Endometrial microvascular endothelial cells (primary cell): Measurements from ENCODE around the gene UBE2M. TPM values are rescaled to one million over a fixed set of nuclear protein-coding genes. Genes with fewer than 3 reads are reported as not detected.

Experiments
- in situ Hi-C: cut with HindIII; loops from 2 replicates; pipeline ENCODE4 v1.10.0; 2017; ENCODE audit warnings: low sequenced_read_pairs, low pct_unique_long_range_greater_than_20kb; ENCODE audit errors: inconsistent ontology term
- total RNA-seq: library from RNA; depleted of rRNA; stranded (reverse); fragments of >200 nt; gene quantifications from one replicate; pipeline ENCODE4 v1.2.3, GENCODE V29; 2015; ENCODE audit errors: inconsistent ontology term

UBE2M gene
- total RNA-seq, 1 donor from 2014 or later, result 37.9 TPM

DNA sequence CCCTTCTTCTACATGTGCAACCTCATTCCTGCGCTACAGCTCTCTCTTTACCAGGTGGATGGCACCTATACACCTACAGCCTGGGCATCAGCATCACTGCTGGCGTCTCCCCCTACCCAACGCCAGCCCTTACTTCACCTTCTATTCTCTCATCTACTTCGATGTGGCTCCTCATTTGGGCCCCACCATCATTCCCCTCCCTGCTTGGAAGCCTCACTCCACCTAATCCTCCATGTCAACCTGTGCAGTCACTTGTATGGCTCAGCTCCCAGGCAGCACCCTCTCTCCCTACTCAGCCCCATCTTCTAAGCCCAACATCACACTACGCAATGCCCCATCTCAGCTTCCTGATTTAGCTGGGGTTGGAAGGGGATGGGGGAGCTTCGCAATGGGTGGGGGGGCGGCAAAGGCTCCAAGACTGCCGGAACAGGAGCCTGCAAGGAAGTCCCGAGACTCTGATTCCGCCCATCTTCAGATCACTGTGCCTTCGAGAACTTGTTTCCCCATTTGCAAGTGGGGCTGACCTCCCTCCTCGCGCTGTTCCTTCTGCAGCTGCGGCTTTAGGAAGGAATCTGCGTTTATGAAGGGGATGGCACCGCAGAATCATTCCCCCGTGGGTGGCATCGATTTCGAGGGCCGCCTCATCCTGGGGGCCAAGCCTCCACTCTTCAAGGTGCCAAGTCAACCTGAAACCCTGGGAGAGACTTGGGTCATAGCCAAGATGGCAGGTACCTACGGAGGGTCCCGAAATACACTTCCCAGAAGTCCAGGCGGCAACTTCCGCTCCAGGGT is 13.8 kb upstream of the UBE2M start:
- in situ Hi-C loops, result no loop called here

DNA sequence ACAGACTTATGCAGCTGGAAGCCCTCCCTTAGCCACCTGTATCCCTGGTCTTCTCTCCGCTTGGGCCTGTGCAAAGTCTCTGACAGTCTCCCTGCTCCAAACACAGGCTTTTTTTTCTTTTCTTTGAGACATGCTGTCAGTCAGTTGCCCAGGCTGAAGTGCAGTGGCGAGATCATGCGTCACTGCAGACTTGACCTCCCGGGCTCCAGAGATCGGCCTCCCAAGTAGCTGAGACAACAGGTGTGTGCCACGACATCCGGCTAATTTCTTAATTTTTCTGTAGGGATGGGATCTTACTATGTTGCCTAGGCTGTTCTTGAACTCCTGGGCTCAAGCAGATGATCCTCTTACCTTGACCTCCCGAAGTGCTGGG is 13.2 kb upstream of the UBE2M start:
- in situ Hi-C loops, result no loop called here

DNA sequence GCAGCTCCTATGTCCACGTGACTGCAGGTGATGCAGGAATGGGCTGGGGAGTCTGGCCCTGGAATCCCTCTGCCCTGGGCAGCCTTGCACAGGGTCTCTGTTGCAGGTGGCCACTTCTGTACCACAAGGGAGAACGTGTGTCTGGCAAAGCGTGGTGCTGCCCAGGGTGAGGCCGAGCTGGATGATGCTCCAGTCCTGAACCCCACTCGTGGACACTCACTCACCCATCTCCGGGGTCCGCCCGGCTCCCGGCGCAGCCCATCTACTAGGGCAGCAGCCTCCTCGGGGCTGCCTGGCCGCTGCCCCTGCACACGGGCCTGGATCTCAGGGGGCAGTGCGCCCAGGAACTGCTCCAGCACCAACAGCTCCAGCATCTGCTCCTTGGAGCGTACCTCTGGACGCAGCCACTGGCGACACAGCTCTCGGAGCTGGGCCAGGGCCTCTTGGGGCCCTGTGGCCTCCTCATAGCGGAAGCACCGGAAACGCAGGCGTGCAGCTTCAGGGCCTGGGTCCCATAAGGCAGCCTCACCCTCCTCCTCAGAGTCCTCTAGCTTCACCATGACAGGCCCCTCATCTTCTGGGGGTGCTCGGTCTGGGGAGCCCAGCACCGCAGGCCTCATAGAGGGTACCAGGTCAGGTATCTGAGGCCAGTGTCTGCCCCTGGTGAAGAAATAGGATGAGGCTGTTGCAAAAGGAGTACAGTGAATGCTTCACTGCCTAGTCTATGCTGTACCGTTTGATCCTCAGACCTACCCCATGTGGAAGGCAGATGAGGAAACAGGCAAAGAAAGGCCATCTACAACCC is 12.6 kb upstream of the UBE2M start:
- in situ Hi-C loops, result no loop called here

DNA sequence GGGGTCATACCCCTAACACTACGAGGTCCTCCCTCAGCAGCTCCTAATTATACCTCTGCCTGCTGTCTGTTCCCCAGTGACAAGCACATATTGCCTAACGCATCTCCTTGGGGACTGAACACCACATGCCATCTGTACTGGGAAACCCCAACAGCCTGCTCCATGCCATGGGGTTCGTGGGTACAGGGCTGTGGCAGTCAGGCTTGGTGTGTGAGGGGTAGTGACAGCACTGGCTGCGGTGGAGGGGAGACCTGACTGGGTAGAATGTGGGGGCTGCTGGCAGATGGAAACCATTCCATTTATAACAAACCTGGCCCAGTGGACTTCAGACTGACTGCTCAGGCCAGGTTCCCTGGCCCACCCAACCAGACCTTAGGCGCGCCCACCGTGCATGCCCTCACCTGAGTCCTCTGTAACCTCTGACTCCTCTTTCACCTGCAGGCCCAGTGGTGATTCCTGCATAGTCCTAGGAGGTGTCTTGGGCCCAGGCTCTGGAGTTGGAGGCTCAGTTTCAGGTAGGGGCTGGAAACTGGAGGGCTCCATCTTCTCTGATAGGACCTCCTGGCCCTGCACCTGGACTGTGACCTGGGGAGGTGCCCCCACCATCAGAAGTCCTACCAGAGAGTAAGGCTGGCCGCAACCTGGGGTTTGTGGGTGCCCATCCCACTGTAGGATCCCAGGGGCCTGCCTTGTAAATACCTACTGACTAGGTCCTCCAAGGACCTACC is 11.7 kb upstream of the UBE2M start:
- in situ Hi-C loops, result no loop called here

DNA sequence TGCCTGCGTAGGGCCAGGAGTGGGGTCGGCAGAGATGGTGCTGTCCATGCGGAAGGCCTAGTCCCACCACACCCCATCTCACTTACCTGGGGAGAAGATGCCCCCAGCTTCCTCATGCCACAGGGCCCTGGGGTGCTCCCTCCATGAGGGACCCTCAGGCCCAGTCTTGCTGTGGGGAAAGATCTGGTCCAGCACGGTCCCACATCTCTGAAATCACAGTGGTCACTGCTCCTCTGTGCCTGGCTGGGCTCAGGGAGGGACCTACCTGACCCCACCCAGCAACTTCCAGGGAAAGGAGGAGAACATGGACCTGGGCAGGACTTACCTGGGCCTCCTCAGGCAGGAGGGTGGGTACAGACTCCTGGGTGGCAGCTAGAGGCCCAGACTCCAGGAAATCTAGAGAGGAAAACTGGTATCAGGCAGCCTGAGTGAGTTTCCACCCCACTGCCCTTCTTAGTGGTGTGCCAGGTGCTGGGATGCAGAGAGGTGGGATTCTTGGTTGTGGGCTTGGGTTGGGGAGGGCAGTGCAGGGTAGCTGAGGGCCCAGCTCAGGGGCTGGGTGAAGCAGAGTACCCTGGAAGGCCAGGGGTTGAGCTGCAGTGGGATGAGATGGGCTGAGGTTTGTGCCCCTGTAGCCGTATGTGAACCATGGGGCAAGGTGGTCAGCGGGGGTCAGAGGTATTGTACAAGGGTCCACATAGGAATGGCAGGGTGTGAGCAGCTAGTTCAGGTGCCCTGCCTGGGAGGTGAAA is 11.0 kb upstream of the UBE2M start:
- in situ Hi-C loops, result no loop called here

DNA sequence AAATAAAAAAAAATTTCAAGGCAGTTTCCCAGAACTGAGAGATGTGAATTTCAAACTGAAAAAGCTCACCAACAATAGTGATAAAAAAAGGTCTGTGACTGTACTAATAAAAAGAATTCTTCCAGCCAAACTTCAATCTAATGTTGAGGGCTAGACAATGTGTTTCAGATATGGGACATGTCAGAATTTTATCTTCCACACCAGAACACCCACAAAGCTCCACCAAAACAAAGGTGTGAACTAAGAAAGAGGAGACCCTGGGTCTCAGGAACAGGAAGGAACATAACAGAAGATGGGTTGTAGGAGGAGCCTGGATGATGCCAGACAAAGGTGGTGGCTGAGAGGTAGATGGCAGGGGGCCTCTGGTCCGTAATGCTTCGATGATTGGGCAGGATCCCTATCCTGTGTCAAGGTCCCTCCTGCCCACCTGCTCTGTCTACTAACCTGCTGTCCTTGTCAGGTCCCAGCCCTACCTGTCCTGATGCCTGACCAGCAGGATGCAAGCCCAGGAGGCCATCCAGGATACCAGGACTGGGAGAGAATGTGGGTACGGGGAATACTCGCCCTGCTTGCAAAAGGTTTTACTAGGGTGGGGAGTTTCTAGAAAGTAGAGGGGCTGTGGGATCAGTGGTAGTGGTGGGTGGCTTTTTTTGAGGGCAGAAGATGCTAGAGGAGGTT is 10.2 kb upstream of the UBE2M start:
- in situ Hi-C loops, result no loop called here

DNA sequence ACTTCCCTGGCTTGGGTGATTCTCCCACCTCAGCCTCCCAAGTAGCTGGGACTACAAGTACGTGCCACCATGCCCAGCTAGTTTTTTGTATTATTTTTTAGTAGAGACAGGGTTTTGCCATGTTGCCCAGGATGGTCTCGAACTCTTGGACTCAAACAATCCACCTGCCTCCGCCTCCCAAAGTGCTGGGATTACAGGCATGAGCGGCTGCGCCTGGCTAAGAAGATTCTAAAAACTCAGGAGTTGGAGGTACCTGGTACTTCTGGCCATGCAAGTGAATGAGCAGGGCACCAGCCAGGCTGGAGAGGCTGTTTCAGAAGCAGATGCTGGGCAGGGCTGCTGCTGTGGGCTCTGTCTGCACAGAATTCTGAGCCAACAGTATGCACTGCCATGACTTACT is 8.6 kb upstream of the UBE2M start:
- in situ Hi-C loops, result no loop called here

DNA sequence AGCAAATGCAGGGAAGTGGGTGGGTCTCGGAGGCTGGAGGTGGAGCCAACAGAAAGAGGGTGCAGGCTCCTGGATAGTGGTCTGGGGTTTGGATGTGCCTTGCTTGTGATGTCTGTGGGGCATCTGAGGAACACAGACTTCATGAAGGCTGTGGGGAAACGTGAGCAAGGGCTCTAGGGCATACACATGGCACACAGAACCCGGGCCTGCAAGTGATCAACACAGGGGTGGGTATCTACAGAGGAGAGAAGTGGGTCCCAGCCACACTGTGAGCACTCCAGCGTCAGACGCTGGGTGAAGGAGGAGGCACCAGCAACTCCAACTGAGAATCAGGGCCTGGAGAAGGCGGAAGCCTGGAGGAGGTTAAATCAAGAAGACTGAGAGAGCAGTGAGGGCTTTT is 5.4 kb upstream of the UBE2M start:
- in situ Hi-C loops, result no loop called here

DNA sequence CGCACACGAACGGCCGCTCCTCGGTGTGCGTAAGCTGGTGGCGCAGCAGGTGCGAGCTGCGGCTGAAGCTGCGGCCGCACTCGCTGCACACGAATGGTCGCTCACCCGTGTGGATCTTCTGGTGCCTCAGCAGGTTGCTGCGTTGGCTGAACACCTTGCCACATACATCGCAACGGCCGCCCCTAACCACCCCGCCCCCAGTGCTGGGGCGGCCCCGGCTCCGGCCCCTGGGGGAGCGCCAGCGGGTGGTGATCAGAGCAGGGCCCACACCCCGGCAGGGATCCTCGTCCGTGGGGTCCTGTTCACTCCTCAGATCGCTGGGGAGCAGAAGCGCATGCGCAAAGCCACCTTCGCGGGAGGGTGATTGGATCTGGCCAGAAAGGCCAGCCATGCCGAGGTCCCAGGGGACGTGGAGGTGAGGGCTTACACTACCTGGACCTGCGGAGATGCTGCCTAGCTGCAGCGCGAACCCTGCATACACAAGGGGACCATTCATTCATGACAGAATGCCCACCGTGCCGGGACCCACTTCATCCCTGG is 4.7 kb upstream of the UBE2M start:
- in situ Hi-C loops, result no loop called here

DNA sequence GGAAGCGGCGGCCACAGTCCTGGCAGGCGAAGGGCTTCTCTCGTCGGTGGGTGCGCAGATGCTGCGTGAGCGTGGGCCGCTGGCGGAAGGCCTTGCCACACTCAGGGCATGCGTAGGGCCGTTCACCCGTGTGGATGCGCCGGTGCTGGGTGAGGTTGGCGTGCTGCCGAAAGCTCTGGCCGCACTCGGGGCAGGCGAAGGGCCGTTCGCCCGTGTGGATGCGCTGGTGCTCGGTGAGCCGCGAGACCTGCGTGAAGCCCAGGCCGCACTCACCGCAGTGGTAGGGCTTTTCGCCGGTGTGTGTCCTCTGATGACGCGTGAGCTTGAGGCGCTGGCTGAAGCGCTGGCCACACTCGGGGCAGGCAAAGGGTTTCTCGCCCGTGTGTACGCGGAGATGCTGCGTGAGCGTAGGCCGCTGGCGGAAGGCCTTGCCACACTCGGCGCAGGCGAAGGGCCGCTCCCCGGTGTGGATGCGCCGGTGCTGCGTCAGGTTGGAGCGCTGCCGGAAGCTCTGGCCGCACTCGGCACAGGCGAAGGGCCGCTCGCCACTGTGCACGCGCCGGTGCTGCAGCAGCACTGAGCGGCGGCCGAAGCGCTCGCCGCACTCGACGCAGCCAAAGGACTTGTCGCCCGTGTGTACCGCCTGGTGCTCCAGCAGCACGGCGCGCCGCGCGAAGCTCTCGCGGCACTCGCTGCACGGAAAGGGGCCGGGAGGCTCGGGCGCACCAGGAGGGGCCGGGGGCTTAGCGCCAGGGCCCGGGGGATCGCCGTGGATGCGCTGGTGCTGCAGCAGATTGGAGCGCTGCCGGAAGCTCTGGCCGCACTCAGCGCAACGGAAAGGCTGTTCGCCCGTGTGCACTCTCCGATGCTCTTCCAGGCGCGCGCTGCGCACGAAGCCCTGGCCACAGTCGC is 4.0 kb upstream of the UBE2M start:
- in situ Hi-C loops, result no loop called here

DNA sequence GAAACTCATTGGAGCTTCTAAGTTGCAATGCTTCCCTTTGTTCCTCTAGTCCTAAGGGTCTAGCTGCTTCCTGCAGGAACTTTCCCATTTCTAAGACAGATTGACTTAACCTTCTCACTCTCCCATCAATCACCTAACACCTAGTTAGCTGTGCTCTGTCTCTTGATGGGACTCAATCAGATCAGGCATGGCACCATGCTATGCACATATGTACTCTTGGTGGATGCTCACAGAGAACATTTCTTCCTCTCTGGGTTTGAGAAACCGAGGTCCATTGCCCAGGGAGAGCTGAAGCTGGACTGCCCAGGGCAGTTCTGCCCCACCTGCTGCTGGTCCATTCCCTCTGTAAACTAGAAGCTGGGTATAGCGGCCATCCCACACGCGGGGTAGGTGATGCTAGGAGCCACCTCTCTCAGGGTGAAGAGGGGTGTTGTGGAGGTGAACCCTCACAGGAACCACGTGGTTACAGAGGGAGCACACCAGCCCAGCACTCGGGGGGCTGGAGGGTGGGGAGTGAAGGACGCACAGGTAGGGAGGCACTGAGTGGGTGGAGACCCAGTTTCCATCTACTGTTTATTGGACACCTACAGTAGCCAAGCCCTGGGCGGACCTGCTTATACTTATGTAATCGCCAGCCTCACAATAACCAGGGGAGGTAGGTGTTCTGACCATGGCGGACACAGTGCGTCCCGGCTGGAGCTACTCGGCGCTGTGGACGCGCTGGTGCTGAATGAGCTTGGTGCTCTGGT is 3.1 kb upstream of the UBE2M start:
- in situ Hi-C loops, result no loop called here

DNA sequence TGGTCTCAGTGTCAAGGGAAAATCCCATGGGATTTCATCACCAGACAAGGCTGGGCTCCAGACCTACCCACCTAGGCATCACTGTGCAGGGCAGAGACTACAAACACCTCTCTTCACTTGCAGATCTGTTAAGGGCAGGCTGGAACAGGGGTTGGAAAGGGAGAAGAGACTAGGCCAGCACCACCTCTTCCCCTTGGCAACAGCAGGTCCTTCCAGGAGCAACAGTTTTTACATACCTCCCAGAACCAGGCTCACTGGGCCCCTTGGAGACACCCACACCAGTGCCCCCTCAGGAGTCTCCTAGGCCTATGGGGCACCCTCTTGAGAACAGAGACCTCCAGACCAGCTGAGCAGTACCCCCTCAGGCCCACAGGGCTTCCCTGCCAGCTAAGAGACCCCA is 2.5 kb upstream of the UBE2M start:
- in situ Hi-C loops, result no loop called here

DNA sequence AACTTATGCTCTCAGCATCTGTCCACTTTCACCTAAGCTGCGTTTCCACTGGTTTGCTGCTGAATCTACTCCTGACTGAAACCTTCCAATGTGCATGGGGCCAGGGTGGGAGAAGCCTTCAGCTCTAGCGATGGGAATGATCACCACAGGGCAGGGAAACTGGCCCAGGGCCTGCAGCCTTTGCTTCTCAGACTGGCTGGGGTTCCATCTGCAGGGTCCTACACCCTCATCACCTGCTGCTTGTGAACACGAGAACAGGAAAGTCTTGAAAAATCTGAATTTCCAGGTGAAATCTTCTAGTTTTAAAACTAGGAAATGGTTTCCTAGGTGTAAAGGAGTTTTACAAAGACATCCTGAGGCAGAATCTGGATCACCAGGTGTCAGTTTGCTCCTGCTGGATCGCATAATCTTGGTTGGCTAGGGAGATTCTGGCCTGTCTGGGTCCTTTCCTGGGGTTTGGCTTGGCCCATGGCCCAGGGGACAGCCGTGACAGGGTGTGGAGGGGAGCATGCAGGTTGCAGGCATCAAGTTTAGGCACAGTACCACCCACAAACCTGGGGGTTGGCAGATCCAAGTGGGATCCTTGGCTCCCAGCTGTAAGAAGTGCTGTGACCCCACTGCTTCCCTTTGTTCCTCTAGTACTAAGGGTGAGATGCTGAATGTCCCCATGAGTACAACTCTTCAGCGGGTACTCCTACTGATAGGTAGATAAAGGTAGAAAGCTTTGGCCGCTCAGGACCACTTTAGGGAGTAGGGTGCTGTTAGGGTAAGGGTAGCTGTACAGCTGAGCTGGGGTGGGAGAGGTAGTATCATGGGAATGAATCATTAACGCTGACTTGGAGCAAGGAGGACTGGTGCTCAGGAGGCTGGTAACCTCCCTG is 1.8 kb upstream of the UBE2M start:
- in situ Hi-C loops, result no loop called here

DNA sequence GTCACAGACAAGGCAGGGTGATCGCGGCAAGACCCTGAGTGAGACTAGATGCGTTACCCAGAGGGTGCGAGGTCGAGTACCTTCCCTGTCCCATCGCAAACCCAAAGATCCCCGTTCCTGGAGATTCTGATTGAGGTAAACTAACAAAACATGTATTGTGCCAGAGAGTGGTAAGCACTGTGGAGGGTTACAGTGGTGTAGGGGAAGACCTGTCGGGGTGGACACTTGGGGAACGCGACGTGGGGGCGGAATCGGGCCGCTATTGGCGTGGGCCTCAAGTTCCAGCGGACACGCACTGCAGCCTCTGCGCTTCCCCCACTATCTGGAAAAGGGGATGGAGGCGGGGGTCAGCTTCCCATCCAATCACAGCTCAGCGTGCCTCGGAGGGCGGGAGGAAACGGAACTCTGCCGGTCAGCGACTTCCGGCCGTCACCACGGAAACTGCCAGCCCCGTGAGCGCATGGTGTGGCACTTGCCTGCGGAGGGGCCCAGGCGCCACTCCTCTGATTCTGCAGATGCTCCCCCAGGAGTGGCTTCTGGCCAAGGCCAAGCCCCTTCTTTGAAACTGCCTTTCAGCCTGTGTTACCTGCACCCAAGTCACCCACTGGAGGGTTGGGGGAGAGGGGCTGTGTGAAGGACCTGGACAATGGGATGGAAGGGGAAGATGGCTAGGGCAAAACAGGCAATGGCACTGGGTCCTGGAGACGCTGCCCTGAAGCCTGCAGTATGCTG is 1.0 kb upstream of the UBE2M start:
- in situ Hi-C loops, result no loop called here

DNA sequence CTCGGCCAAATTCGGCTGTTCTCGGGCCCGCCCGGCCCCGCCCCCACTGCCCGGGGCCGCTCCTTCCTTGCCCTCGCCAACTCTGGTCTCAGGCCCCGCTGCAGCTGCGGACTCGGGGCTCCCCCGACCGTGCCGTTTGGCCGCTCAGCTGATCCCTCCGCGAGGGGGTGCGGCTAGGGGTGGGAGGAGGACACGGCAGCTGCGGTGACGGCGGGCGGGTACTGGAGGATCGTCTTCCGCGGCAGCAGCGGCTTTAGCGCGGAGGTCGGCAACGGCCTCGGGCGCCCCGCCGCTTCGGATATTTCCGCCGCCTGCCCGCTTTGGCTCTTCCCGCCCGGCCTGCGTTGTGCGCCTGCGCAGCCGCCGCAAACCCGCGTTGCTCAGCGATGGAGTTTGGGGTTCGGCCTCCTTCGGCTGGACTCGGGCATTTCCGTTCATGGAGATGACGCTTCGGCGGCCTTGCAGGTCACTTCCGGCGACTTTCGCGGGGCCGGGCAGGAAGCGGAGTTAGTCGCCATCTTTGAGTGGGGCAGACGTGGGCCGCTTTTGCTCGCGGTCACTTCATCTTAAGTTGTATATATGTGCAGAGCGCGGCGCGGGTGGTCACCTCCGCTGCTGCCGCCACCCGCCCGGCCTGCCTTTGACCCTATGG is 338 bp upstream of the UBE2M start:
- in situ Hi-C loops, result no loop called here
